SK-N-SH treated with all-trans-retinoic acid at 6 μM for 48 hours (cell line): Measurements from ENCODE around the gene SLC22A1.

ENCODE experiments used
- ATAC-seq: fragments of 200-7000 bp; cut with Tn5 transposase; 3 replicates; pipeline ENCODE4 v1.9.1; 2020; ENCODE audit warnings: mild to moderate bottlenecking, moderate library complexity
- ARNTL ChIP-seq: fragments of 450-650 bp; formaldehyde crosslinking; IDR thresholded peaks from 2 replicates; pipeline ENCODE4 v1.5.0; 2020; ENCODE audit warnings: low read depth, mild to moderate bottlenecking, moderate library complexity, borderline replicate concordance
- BACH2 ChIP-seq: fragments of 250-450 bp; sonication (Bioruptor Pico); IDR thresholded peaks from 2 replicates; pipeline ENCODE4 v1.9.0; 2021; ENCODE audit warnings: mild to moderate bottlenecking, borderline replicate concordance
- CSDC2 ChIP-seq: fragments of 250-450 bp; sonication (Bioruptor Pico); IDR thresholded peaks from 2 replicates; pipeline ENCODE4 v1.5.0; 2020; ENCODE audit warnings: mild to moderate bottlenecking, moderate library complexity
- GLIS3 ChIP-seq: fragments of 250-450 bp; sonication (Bioruptor Pico); IDR thresholded peaks from 2 replicates; pipeline ENCODE4 v1.5.0; 2020; ENCODE audit warnings: mild to moderate bottlenecking, moderate library complexity
- OSR1 ChIP-seq: fragments of 250-450 bp; sonication (Bioruptor Pico); IDR thresholded peaks from 2 replicates; pipeline ENCODE4 v1.8.0; 2022; ENCODE audit warnings: moderate library complexity, mild to moderate bottlenecking, inconsistent platforms
- PPARA ChIP-seq: fragments of 250-450 bp; sonication (Bioruptor Pico); IDR thresholded peaks from 2 replicates; pipeline ENCODE4 v1.5.0; 2020; ENCODE audit warnings: mild to moderate bottlenecking, borderline replicate concordance
- SNAI2 ChIP-seq: fragments of 250-450 bp; sonication (Bioruptor Pico); IDR thresholded peaks from 2 replicates; pipeline ENCODE4 v1.5.0; 2020; ENCODE audit warnings: mild to moderate bottlenecking, moderate library complexity
- TCF4 ChIP-seq: fragments of 250-450 bp; sonication (Bioruptor Pico); IDR thresholded peaks from 2 replicates; pipeline ENCODE4 v1.8.0; 2021; ENCODE audit warnings: mild to moderate bottlenecking, moderate library complexity, borderline replicate concordance
- TOX ChIP-seq: fragments of 250-450 bp; sonication (Bioruptor Pico); IDR thresholded peaks from 2 replicates; pipeline ENCODE4 v1.8.0; 2021; ENCODE audit warnings: mild to moderate bottlenecking, moderate library complexity, borderline replicate concordance
- ZC3H10 ChIP-seq: fragments of 250-450 bp; sonication (Bioruptor Pico); IDR thresholded peaks from 2 replicates; pipeline ENCODE4 v1.5.1; 2021; ENCODE audit warnings: mild to moderate bottlenecking, moderate library complexity
- ZFP3 ChIP-seq: fragments of 250-450 bp; sonication (Bioruptor Pico); IDR thresholded peaks from 2 replicates; pipeline ENCODE4 v1.5.0; 2020; ENCODE audit warnings: mild to moderate bottlenecking, moderate library complexity
- ZFP30 ChIP-seq: fragments of 450-650 bp; formaldehyde crosslinking; IDR thresholded peaks from 2 replicates; pipeline ENCODE4 v1.5.0; 2022; ENCODE audit warnings: mild to moderate bottlenecking, moderate library complexity
- ZNF565 ChIP-seq: fragments of 450-650 bp; formaldehyde crosslinking; conservative IDR thresholded peaks from 2 replicates; pipeline ENCODE4 v1.5.0; 2020; ENCODE audit warnings: low read depth, mild to moderate bottlenecking, moderate library complexity
- ZNF70 ChIP-seq: fragments of 450-650 bp; formaldehyde crosslinking; IDR thresholded peaks from 2 replicates; pipeline ENCODE4 v1.5.0; 2020; ENCODE audit warnings: mild to moderate bottlenecking, moderate library complexity
- ZNF8 ChIP-seq: fragments of 450-650 bp; formaldehyde crosslinking; IDR thresholded peaks from 2 replicates; pipeline ENCODE4 v1.5.0; 2020; ENCODE audit warnings: mild to moderate bottlenecking, moderate library complexity
- TF ChIP-seq, protein P1 (sequence below): fragments of 250-450 bp; sonication (Bioruptor Pico); IDR thresholded peaks from 2 replicates; pipeline ENCODE4 v1.8.0; 2020; ENCODE audit warnings: mild to moderate bottlenecking, moderate library complexity, borderline replicate concordance
- TF ChIP-seq, protein P2 (sequence below): fragments of 250-450 bp; sonication (Bioruptor Pico); IDR thresholded peaks from 2 replicates; pipeline ENCODE4 v1.5.1; 2021; ENCODE audit warnings: mild to moderate bottlenecking, moderate library complexity
- TF ChIP-seq, protein P3 (sequence below): fragments of 250-450 bp; sonication (Bioruptor Pico); IDR thresholded peaks from 2 replicates; pipeline ENCODE4 v1.8.0; 2021; ENCODE audit warnings: low read depth, mild to moderate bottlenecking, moderate library complexity, borderline replicate concordance
- TF ChIP-seq, protein P4 (sequence below): fragments of 250-450 bp; sonication (Bioruptor Pico); IDR thresholded peaks from 2 replicates; pipeline ENCODE4 v1.5.1; 2020; ENCODE audit warnings: low read depth, mild to moderate bottlenecking, moderate library complexity
- TF ChIP-seq, protein P5 (sequence below): fragments of 250-450 bp; sonication (Bioruptor Pico); IDR thresholded peaks from 2 replicates; pipeline ENCODE4 v1.5.0; 2020; ENCODE audit warnings: mild to moderate bottlenecking, moderate library complexity

Gene SLC22A1

DNA sequence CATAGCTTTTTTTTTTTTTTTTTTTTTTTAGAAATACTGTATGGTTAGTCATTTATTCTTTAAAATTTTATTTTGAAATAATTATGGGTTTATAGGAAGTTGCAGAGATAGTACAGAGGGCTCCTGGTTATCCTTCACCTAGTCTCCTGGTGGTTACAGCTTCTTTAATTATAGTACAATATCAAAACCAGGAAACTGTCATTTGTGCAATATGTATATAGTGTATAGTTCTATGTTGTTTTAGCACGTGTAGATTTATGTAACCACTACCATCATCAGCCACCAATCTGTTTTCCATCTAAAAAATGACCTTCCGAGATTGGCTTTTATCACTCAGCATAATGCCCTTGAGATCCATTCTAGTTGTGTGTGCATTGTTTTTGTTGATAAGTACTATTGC lies 82.3 kb downstream of the SLC22A1 start:
- no peak for ATAC-seq
- no peak for TF ChIP-seq TCF4 (CRISPR knock-in tag)
- TF ChIP-seq SNAI2 (CRISPR knock-in tag), result no peak
- TF ChIP-seq ARNTL (CRISPR knock-in tag), result no peak
- TF ChIP-seq ZFP3 (CRISPR knock-in tag), result no peak
- no peak for TF ChIP-seq BACH2 (CRISPR knock-in tag)
- TF ChIP-seq, protein P1, sequence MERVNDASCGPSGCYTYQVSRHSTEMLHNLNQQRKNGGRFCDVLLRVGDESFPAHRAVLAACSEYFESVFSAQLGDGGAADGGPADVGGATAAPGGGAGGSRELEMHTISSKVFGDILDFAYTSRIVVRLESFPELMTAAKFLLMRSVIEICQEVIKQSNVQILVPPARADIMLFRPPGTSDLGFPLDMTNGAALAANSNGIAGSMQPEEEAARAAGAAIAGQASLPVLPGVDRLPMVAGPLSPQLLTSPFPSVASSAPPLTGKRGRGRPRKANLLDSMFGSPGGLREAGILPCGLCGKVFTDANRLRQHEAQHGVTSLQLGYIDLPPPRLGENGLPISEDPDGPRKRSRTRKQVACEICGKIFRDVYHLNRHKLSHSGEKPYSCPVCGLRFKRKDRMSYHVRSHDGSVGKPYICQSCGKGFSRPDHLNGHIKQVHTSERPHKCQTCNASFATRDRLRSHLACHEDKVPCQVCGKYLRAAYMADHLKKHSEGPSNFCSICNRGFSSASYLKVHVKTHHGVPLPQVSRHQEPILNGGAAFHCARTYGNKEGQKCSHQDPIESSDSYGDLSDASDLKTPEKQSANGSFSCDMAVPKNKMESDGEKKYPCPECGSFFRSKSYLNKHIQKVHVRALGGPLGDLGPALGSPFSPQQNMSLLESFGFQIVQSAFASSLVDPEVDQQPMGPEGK (CRISPR knock-in tag), result no peak
- TF ChIP-seq, protein P2, sequence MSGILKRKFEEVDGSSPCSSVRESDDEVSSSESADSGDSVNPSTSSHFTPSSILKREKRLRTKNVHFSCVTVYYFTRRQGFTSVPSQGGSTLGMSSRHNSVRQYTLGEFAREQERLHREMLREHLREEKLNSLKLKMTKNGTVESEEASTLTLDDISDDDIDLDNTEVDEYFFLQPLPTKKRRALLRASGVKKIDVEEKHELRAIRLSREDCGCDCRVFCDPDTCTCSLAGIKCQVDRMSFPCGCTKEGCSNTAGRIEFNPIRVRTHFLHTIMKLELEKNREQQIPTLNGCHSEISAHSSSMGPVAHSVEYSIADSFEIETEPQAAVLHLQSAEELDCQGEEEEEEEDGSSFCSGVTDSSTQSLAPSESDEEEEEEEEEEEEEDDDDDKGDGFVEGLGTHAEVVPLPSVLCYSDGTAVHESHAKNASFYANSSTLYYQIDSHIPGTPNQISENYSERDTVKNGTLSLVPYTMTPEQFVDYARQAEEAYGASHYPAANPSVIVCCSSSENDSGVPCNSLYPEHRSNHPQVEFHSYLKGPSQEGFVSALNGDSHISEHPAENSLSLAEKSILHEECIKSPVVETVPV (CRISPR knock-in tag), result no peak
- no peak for TF ChIP-seq ZNF565 (CRISPR knock-in tag)
- no peak for TF ChIP-seq GLIS3 (CRISPR knock-in tag)
- TF ChIP-seq OSR1 (CRISPR knock-in tag), result no peak
- TF ChIP-seq TOX (CRISPR knock-in tag), result no peak
- no peak for TF ChIP-seq ZC3H10 (CRISPR knock-in tag)
- TF ChIP-seq, protein P3, sequence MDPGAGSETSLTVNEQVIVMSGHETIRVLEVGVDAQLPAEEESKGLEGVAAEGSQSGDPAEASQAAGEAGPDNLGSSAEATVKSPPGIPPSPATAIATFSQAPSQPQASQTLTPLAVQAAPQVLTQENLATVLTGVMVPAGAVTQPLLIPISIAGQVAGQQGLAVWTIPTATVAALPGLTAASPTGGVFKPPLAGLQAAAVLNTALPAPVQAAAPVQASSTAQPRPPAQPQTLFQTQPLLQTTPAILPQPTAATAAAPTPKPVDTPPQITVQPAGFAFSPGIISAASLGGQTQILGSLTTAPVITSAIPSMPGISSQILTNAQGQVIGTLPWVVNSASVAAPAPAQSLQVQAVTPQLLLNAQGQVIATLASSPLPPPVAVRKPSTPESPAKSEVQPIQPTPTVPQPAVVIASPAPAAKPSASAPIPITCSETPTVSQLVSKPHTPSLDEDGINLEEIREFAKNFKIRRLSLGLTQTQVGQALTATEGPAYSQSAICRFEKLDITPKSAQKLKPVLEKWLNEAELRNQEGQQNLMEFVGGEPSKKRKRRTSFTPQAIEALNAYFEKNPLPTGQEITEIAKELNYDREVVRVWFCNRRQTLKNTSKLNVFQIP (CRISPR knock-in tag), result no peak
- TF ChIP-seq ZNF8 (CRISPR knock-in tag), result no peak
- TF ChIP-seq, protein P4, sequence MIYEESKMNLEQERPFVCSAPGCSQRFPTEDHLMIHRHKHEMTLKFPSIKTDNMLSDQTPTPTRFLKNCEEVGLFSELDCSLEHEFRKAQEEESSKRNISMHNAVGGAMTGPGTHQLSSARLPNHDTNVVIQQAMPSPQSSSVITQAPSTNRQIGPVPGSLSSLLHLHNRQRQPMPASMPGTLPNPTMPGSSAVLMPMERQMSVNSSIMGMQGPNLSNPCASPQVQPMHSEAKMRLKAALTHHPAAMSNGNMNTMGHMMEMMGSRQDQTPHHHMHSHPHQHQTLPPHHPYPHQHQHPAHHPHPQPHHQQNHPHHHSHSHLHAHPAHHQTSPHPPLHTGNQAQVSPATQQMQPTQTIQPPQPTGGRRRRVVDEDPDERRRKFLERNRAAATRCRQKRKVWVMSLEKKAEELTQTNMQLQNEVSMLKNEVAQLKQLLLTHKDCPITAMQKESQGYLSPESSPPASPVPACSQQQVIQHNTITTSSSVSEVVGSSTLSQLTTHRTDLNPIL (CRISPR knock-in tag), result no peak
- TF ChIP-seq, protein P5, sequence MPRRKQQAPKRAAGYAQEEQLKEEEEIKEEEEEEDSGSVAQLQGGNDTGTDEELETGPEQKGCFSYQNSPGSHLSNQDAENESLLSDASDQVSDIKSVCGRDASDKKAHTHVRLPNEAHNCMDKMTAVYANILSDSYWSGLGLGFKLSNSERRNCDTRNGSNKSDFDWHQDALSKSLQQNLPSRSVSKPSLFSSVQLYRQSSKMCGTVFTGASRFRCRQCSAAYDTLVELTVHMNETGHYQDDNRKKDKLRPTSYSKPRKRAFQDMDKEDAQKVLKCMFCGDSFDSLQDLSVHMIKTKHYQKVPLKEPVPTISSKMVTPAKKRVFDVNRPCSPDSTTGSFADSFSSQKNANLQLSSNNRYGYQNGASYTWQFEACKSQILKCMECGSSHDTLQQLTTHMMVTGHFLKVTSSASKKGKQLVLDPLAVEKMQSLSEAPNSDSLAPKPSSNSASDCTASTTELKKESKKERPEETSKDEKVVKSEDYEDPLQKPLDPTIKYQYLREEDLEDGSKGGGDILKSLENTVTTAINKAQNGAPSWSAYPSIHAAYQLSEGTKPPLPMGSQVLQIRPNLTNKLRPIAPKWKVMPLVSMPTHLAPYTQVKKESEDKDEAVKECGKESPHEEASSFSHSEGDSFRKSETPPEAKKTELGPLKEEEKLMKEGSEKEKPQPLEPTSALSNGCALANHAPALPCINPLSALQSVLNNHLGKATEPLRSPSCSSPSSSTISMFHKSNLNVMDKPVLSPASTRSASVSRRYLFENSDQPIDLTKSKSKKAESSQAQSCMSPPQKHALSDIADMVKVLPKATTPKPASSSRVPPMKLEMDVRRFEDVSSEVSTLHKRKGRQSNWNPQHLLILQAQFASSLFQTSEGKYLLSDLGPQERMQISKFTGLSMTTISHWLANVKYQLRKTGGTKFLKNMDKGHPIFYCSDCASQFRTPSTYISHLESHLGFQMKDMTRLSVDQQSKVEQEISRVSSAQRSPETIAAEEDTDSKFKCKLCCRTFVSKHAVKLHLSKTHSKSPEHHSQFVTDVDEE, result no peak
- TF ChIP-seq CSDC2 (CRISPR knock-in tag), result no peak
- TF ChIP-seq ZFP30 (CRISPR knock-in tag), result no peak
- TF ChIP-seq PPARA (CRISPR knock-in tag), result no peak

DNA sequence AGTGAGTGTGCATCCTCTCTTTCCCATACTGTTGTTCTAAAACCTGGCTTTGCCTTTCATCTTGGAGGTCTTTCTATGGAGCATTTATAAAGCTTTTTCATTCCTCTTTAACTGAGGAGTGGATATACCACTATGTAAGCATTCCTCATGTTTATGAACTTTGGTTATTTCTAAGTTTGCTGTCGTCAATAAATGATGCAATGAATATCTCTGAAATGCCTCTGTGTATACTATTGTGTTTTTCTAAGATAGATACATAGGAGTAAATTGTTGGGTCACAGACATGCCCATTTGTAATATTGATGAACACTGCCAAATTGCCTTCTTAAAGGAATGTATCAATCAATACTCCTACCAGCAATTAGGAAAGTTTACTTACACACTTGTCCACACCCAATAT lies 83.1 kb downstream of the SLC22A1 start:
- no peak for ATAC-seq

More for the DNA sequence above, 83.1 kb downstream of the SLC22A1 start:
- TF ChIP-seq ZNF70 (no peak), ZNF8 (CRISPR knock-in tag) (no peak), ZFP30 (CRISPR knock-in tag) (no peak), OSR1 (CRISPR knock-in tag) (no peak), CSDC2 (CRISPR knock-in tag) (no peak), TOX (CRISPR knock-in tag) (no peak), ARNTL (CRISPR knock-in tag) (no peak), ZC3H10 (CRISPR knock-in tag) (no peak)
- TF ChIP-seq, protein P4 (CRISPR knock-in tag), result no peak
- TF ChIP-seq, all 23 proteins: peak for 0
